Cerebellar cortex (tissue), 1 donor: Measurements from ENCODE around the gene MIP.
"Not testable (repeated sequence)": the region's sequence is repeated elsewhere in the genome, so short reads cannot be mapped to it uniquely, and the experiment has no call there.

Source experiments
- DNase-seq: peaks from one replicate; pipeline ENCODE4 v3.0.0-alpha.2; 2015; ENCODE audit warnings: low spot score

Gene MIP

GRCh38 chr12:56454557-56454956 is at the start of gene MIP:
Gene MIP, minus strand, starts transcription at chr12:56454657. Its CDS starts 44 bp downstream, at chr12:56454613.
- DNase-seq = no peak

GRCh38 chr12:56499879-56500278 is 45.4 kb upstream of the MIP start:
- DNase-seq = not testable (repeated sequence)

DNA sequence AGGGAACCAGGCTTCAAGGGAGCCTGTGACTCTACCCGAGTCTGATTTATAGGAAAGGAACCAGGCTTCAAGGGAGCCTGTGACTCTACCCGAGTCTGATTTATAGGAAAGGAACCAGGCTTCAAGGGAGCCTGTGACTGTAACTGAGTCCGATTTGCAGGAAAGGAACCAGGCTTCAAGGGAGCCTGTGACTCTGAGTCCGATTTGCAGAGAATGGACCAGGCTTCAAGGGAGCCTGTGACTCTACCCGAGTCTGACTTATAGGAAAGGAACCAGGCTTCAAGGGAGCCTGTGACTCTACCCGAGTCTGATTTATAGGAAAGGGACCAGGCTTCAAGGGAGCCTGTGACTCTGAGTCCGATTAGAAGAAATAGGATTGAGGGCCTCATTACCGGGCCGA is 45.0 kb upstream of the MIP start:
- not testable (repeated sequence) for DNase-seq

DNA sequence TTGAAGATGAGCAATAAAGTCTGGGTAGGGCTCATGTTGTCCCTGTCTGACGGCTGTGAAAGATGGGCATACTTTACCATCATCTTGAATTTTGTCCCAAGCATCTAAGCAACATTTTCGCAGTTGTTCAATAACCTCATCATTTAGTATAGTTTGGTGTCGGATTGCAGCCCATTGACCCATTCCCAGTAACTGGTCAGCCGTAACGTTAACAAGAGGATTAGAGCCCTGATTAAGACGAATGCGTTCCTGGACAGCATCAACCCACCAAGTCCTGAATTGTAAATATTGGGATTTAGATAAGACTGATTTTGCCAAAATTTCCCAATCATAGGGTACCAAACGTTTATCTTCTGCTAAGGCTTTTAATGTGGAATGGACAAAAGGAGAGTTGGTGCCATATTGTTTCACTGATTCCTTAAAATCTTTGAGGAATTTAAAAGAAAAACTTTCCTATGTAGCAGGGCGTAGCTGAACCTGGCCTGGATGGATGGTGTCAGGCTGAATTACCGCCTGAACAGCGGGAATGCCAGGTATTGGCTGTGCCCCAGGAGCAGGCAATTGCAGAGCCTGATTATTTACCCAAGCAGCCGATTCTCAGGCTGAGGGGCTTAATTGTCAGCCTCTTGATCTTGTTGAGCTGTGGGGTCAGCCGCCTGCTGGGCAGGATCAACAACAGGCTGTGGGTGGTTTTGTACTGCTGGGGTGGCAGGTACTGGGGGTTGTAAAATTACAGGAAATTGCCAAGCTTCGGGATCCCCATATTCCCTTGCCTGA is 43.9 kb upstream of the MIP start:
- not testable (repeated sequence) for DNase-seq

- peak; percentile 69 for DNase-seq
These were observed 42.2 kb upstream of the MIP start for GRCh38 chr12:56496704-56497103.

DNA sequence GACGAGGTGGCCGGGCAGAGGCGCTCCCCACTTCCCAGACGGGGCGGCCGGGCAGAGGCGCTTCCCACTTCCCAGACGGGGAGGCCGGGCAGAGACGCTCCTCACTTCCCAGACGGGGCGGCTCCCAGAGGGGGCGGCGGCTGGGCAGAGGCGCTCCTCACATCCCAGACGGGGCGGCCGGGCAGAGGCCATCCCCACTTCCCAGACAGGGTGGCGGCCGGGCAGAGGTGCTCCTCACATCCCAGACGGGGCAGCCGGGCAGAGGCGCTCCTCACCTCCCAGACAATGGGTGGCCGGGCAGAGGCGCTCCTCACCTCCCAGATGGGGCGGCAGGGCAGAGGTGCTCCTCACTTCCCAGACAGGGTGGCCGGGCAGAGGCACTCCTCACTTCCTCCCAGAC is 40.0 kb upstream of the MIP start:
- not testable (repeated sequence) for DNase-seq

DNA sequence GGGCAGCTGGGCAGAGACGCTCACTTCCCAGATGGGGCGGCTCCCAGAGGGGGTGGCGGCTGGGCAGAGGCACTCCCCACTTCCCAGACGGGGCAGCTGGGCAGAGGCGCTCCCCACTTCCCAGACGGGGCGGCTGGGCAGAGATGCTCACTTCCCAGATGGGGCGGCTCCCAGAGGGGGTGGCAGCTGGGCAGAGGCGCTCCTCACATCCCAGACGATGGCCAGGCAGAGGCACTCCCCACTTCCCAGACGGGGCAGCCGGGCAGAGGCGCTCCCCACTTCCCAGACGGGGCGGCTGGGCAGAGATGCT is 39.6 kb upstream of the MIP start:
- not testable (repeated sequence) for DNase-seq

GRCh38 chr12:56493409-56494105 is 39.1 kb upstream of the MIP start:
- not testable (repeated sequence) for DNase-seq

DNA sequence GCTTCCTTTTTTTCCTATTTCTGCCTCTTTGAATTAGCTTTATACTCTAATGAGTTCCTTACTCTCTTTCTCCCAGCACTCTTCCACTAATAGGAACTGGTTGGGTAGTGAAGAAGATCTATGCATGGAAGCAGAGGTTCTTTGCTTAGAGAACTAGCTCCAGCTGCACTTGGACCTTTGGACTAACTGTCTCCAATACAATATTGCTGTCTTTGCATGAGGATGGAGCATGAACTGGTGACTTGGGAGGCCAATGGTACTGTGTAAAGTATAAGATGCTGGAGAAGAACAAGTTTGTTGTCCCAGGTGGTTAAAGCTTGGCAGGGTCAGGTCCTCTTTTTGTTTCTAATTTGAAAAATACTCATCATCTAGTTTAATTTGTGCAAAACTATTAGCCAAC is 35.9 kb upstream of the MIP start:
- DNase-seq = no peak

DNA sequence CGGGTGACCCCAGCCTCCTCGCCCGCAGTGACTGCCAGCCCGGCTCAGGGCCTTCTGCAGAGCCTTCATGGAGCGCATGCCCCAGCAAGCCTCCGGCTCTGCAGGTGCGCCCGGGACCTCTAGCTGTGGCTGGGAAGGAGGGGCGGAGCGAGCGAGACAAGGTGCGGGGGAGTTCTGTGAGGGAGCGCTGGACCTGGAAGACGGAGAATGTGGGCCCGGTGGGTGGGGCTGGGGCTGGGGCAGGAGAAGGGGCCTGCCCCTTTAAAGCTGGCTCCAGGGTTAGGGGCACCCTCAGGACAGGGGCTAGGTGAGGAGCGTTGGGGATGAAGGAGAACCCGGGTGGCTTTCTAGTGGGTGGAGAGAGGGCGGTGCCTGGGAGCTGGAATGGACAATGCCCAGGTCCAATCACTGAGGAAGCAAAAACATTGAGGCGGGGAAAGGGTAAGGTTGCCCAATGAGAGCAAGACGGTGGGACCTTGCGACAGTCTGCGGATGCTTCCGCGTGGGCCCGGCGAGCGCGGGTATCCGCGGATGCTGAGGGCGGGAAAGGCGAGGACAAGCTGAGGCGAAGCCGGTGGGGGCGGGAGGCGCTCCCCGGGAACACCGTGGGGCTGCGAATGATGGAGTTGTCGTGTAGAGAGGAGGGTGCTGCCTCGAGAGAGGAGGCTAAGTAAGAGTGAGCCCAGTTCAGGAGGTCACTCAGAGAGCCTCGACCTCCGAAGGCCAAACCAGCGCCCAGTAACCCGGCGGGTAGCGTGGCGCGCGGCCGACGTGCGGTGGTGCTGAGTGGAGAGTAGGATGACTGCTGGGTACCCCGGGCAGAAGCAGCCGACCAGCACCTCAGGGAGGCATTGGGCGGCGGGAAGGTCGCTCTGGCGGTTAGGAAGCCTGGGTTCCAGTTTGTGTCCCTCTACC is 33.8 kb upstream of the MIP start, which contains the start of gene GLS2:
Gene GLS2 (minus strand): TSS at position 121 of the 915 bp plus-strand sequence. CDS start 43 bp downstream, at position 78.
- DNase-seq = peak; percentile 94

DNA sequence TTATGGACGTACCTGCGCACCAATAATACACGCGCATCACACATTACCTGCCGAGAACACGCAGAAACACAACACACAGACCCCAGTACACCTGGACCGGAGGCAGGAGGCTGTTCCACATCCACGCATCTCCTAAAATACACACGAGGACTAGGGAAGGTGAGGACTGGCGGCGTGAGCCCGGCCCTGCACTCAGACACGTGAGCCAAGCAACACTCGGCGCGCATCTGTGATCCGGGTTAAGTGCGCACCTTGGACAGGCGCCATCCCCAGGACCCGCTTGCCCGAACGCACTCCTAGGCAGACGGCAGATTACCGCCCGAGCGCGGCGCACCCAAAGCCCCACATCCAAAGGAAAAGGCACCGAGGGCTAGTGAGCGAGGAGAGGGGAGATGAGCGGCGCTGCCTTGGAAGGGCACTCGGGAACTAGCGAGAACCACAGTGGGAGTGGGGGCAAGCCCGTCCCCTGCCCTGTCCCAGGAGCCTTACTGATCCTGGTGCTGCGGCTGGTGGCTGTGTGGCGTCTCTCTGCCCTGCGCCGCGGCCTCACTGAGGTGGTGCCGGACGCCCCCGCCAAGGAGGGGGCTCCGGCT is 33.1 kb upstream of the MIP start:
- peak; percentile 64 for DNase-seq

- no peak for DNase-seq
These were observed 32.2 kb upstream of the MIP start for GRCh38 chr12:56486694-56487093.

- no peak for DNase-seq
These were observed 30.1 kb upstream of the MIP start for GRCh38 chr12:56484566-56484965.

- no peak for DNase-seq
These were observed 25.2 kb upstream of the MIP start for GRCh38 chr12:56479625-56480024.

GRCh38 chr12:56477521-56478225 is 23.2 kb upstream of the MIP start:
- no peak for DNase-seq

- no peak for DNase-seq
These were observed 22.5 kb upstream of the MIP start for GRCh38 chr12:56476972-56477432.

- DNase-seq = no peak
These were observed 21.7 kb upstream of the MIP start for GRCh38 chr12:56476143-56476542.

DNA sequence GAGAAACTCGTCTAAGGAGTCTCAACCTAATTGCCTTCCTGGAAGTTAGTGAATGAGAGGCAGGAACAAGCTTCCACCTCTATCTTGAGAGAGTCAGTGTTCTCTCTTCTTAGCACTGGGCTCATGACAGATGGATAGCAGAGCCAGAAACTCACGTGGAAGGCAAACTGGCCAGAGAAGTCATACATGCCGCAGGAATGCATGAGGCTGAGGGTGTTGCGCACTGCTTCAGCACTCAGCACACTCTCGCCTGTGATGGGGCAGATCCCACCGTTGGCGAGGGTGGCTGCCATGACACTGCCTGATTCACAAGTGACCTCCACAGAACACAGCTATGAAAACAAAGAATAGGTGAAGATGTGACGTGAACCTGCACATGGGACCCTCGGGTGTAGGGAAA is 19.9 kb upstream of the MIP start:
- DNase-seq = no peak

- peak; percentile 10 for DNase-seq
These were observed 14.8 kb upstream of the MIP start for GRCh38 chr12:56469007-56469930.
